NCI-H2196 treated with DMSO at 0.1 percent for 48 hours (cell line): ENCODE data around the gene EME2.

Experiments
- DNase-seq: peaks from one replicate; lab custom pipeline; 2025; ENCODE audit not compliant: unreplicated experiment; lab: John Stamatoyannopoulos, UW

Gene EME2

GRCh38 chr16:1745181-1745899, 27.3 kb upstream of the EME2 start:
- no peak for DNase-seq

GRCh38 chr16:1745900-1746692, 26.5 kb upstream of the EME2 start:
- DNase-seq: no peak

GRCh38 chr16:1746693-1747195, 25.9 kb upstream of the EME2 start:
- no peak for DNase-seq

- DNase-seq: no peak
These were observed 24.7 kb upstream of the EME2 start for GRCh38 chr16:1747934-1748333.

GRCh38 chr16:1749152-1750117, 23.2 kb upstream of the EME2 start:
- DNase-seq: no peak

- DNase-seq: no peak
These were observed 20.7 kb upstream of the EME2 start for GRCh38 chr16:1751946-1752345.

GRCh38 chr16:1752853-1753252, 19.8 kb upstream of the EME2 start:
- no peak for DNase-seq

GRCh38 chr16:1754204-1754603, 18.4 kb upstream of the EME2 start:
- no peak for DNase-seq

- DNase-seq: no peak
These were observed 14.7 kb upstream of the EME2 start for GRCh38 chr16:1757714-1758461.

GRCh38 chr16:1758923-1759322, 13.7 kb upstream of the EME2 start:
- no peak for DNase-seq

GRCh38 chr16:1759511-1759910, 13.1 kb upstream of the EME2 start:
- DNase-seq: no peak

GRCh38 chr16:1760911-1761310, 11.7 kb upstream of the EME2 start:
- no peak for DNase-seq

GRCh38 chr16:1761751-1762150, 10.9 kb upstream of the EME2 start:
- no peak for DNase-seq

- DNase-seq: no peak
These were observed 10.3 kb upstream of the EME2 start for GRCh38 chr16:1762196-1762878.

GRCh38 chr16:1762879-1763520, 9.6 kb upstream of the EME2 start:
- no peak for DNase-seq

- DNase-seq: no peak
These were observed 8.8 kb upstream of the EME2 start for GRCh38 chr16:1763521-1764511.

GRCh38 chr16:1764971-1765370, 7.6 kb upstream of the EME2 start:
- no peak for DNase-seq

- no peak for DNase-seq
These were observed 6.8 kb upstream of the EME2 start for GRCh38 chr16:1765826-1766225.
